ENCODE results near the gene ACKR1.

Gene ACKR1

DNA sequence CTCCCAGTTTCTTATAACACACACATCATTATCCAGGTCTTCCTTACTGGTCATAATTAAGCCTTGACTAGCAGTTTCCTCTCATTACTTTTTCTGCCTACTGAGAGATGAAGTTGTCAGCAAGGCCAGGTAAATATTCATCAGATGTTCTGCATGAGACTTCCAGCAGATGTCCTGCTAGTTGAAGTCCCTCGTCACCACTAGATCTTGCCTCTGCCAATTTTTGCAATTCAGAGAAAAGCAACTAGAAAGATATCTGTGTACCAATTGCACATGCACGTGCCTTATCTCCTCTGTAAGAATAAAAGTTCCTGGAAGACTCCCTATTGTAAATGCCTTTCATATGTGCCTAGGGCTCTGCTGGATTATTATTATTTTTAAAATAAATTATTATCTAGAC, 18.3 kb downstream of the ACKR1 start:
- no peak for DNase-seq

DNA sequence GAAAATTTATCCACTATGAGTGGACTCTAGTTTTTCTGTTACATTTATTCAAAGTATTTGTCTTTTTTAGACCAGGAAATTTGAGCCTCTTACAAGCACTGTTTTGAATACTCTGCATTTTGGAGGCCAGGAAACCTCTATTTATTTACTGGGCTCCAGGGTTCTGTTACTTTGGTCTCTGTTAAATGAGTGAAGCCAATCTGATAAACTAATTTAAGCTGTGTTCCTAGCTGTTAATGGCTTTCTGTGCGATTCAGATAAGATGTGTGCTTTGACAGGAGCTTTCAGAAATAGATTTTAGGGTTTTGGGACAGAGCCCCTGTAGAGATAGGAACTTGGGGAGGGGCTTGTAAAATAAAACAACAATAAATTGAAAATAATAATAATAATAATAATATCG, 23.9 kb downstream of the ACKR1 start:
- no peak for DNase-seq

DNA sequence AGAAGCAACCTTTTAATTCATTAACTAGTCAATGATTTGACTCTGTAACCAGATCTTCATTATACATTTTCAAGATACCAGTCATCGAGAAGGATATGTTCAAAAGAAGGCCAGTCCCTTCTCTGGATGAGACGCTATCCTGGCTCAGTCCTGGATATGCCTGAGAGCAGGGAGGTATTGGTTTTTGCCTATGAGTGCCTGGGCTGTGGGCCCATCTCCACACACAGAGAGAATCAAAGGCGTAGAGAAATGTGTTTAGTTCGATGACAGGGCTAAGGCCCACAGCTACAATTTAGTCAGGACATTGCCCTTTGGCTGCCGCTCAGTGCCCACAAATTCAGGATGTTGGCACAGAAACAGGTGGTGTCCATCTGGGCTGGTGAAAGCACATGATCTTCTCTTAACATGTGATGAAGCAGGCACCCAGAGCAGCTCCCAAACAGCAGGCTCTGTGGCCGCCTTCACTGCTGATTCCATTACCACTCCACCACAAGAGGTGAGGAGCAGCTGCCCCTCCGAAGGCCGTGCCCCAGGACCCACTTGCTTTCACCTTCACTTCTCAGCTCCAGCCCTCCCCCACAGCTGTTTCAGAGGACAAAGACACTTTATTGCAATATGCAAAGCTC, 24.7 kb downstream of the ACKR1 start:
- no peak for DNase-seq

DNA sequence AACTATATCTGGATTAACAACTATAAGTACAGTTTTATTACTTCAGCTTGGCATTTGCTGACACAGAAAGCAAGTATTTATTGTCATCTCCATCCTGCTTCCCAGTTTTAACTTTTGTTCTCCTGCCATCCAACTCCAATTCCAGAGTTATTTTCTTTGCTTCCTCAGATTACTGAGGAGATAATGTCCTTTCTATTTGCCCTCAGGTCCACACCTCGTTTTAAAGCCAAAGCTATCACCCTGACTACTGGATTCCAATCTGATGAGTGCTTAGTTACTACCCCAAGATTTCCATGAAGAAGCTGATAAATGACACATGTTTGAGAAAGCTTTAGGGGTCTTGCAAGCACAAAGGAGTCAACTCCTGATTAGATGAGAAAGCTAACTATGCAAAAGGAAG, 25.2 kb downstream of the ACKR1 start:
- no peak for DNase-seq

DNA sequence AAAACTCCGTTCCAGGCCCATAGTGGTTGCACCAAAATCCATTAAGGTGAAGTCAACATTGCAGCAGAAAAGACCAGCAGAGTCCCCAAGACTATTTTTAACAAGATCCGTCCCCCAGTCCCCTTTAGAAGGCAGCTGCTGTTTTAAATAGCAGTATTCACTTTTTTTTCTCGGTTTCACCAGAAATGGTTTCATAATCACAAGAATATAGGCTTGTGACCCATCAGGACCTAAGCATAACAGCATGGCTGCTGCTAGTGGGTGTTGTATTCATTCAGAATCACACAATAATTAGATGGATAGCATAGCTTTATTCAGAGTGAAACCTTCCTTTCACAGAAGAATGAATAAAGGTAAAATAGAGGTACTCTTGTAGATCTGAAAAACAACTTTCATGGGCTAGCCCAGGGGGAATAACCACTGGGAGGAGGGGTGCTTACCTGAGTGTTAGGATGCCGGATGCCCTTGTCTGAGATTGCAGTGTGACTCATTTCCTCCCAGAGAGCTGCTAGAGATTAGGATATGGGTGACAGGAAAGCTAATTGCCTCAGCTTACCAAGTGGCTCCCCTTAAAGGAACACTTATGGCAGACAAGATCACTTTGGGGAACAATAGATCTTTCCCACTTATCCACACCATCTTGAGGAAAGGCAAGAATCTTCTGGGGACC, 35.0 kb downstream of the ACKR1 start:
- no peak for DNase-seq

DNA sequence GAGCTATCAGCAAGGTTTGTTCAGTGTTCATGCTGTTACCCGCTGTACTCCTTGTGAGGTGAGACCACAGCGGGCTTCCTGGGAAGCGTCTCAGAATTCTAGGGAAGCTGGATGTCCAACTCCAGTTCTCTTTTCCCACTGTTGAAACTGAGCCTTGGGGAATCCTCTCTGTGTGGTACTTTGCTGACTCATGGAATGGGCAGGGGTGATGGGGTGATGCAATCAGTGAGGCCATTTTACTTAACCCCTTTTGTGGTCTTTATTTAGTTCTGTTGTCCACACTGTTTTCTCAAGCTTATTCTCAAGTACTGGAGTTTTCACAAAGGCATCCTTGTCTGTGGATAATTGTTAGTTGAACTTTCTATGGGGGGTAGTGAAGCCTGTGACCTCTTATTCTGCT, 42.6 kb downstream of the ACKR1 start:
- no peak for DNase-seq

DNA sequence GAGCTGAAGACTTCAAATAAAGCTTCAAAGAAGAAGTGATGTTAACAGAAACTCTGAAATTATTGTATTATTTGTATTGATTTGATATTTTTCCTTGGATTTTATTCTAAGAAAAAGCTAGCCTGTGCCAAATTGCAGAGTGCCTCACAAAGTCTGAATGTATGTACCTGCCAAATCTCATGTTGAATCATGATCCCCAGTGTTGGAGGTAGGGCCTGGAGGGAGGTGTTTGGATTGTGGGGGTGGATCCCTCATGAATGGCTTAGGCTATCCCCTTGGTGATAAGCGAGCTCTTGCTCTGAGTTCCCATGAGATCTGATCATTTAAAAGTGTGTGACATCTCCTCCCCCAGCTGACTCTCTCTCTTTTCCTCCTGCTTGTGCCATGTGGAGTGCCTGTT, 43.6 kb downstream of the ACKR1 start:
- no peak for DNase-seq

DNA sequence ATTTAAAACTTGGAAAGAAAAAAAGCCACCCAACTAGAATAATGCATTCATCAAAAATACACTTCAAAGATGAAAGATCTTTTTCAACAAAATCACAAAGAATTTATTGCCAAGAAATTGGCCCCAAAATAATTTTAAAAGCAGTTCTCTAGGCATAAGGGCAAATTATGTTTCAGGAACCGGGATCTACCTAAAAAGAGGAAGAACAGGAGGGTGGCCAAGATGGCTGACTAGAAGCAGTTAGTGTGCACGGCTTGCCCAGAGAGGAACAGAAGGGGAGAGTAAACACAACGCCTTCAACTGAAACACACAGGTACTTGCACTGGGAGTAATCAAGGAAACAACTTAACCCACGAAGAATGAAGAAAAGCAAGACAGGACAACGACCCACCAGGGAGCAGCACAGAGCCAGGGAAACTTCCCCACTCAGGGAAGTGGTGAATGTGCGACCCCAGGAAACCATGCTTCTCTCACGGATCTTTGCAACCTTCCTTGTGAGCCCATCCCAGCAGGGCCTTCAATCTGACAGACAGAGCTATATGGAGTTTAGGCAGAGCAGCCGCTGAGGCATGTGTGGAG, 46.1 kb downstream of the ACKR1 start:
- DNase-seq, result no peak

Data from NCI-H187 treated with DMSO at 0.1 percent for 48 hours (cell line).